Measurements from ENCODE around the gene SLC35E1. TPM values are rescaled to one million over a fixed set of nuclear protein-coding genes. Genes with fewer than 3 reads are reported as not detected.

The SLC35E1 gene
- polyA plus RNA-seq, 1 donor (not counting 4 experiments of a cell fraction or from before 2014, with no cell fraction given), result 30.3 TPM

DNA sequence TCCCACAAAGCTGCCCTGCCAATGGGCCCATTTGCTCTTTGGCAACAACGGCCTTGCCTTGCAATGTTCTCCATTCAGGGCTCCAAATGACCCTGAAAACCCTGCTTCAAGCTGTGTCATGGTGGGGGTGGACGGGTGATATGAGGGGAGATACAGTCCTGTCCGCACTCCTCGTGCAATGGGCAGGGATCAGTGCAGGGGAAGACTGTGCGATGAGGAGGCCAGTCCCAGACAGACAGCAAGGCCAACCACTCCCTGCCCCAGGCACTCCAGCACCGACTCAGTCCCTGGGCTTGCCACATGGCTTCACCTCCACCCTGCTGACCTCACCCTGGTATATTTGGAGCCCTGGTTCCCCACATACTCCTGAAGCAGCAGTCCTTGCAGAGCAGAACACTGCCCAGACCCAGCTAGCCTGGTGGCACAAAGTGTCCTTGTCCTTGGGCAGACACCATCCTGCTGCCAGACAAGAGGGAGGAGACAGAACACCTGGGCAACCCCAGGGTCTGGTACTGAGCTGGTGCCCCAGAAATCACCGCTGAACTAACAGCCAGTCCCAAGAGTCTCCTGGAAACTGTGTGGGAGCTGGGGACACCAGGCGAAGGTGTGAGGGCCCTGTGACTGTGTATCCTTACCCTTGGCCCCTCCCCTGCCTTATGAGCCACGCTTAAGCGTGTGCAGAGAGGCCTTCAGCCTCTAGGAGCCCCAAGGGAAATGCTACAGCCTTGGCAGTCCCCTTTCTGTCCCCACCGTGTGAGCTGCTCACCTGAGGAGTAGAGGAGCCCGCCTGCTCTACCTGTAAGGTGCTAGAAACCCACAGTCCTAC lies 9.1 kb upstream of the SLC35E1 start:
- TF ChIP-seq, protein P1, sequence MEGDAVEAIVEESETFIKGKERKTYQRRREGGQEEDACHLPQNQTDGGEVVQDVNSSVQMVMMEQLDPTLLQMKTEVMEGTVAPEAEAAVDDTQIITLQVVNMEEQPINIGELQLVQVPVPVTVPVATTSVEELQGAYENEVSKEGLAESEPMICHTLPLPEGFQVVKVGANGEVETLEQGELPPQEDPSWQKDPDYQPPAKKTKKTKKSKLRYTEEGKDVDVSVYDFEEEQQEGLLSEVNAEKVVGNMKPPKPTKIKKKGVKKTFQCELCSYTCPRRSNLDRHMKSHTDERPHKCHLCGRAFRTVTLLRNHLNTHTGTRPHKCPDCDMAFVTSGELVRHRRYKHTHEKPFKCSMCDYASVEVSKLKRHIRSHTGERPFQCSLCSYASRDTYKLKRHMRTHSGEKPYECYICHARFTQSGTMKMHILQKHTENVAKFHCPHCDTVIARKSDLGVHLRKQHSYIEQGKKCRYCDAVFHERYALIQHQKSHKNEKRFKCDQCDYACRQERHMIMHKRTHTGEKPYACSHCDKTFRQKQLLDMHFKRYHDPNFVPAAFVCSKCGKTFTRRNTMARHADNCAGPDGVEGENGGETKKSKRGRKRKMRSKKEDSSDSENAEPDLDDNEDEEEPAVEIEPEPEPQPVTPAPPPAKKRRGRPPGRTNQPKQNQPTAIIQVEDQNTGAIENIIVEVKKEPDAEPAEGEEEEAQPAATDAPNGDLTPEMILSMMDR (optimal IDR thresholded peaks at IDR 0.05 in 1 of 3, IDR thresholded peaks at IDR 0.05 in 1 of 3, conservative IDR thresholded peaks at IDR 0.05 in 1 of 3; ENCODE audit: extremely low read depth in 1 of 3, insufficient read depth in 2 of 3, low read length in 3 of 3), result no peak
- no peak for TF ChIP-seq EZH2 (IDR thresholded peaks at IDR 0.05; ENCODE audit: low read length)
- Histone ChIP-seq H3K4me3 (ENCODE audit: control insufficient read depth in 2 of 3, extremely low read depth in 1 of 3, insufficient read depth in 2 of 3, low read depth in 1 of 3, low read length in 3 of 3) (no peak overlapping the region), H3K4me1 (ENCODE audit: control insufficient read depth, extremely low read depth, insufficient read depth, low read length) (peaks cover 38% of the 10 kb centered on the region), H4K20me1 (ENCODE audit: control insufficient read depth, extremely low read depth, insufficient read depth, low read length) (peaks cover 5% of the 10 kb centered on the region), H2AFZ (ENCODE audit: control insufficient read depth, low read length) (no peak overlapping the region), H3K9me3 (ENCODE audit: control insufficient read depth, low read depth, low read length) (no peaks in the 10 kb centered on the region), H3K36me3 (ENCODE audit: control insufficient read depth in 2 of 2, extremely low read depth in 1 of 2, insufficient read depth in 2 of 2, low read length in 2 of 2) (peaks cover 13% of the 10 kb centered on the region in 2 experiments), H3K9me1 (ENCODE audit: control insufficient read depth, extremely low read depth, insufficient read depth, low read length) (peaks cover 12% of the 10 kb centered on the region), H3K79me2 (ENCODE audit: control insufficient read depth, insufficient read depth, low read length) (peaks cover 95% of the 10 kb centered on the region), H3K27me3 (ENCODE audit: control insufficient read depth, extremely low read depth, insufficient read depth, low read length) (no peaks in the 10 kb centered on the region), H3K4me2 (ENCODE audit: control insufficient read depth, extremely low read depth, insufficient read depth, low read depth, low read length) (no peak overlapping the region), H3K9ac (ENCODE audit: control insufficient read depth, extremely low read depth, insufficient read depth, low read length) (no peak overlapping the region), H3K27ac (ENCODE audit: control insufficient read depth, insufficient read depth, low read length) (no peak overlapping the region)
- no peak for DNase-seq (ENCODE audit: low read depth, low spot score)
- dilution Hi-C loops (cut with MboI; ENCODE audit: extremely low pct_ligation_motif_present, low sequenced_read_pairs), result no loop called here
- FAIRE-seq, result no peak

DNA sequence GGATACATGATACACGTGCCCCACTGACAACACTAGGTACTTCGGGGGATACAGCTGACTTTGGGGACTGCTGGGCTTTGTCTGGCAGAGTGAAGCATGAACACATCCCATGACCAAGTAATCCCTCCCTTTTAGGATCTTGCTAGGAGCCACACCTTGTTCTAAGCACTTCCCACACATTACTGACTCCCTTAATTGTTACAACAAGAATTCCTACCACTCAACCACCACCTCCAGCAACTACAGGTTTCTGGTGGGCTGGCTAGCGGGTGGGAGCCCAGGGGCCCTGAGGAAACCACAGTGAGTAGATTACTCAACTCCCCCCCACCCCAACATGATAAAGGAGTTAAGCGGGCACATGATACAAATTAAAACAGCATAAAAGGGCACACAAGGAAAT lies 7.2 kb upstream of the SLC35E1 start:
- Histone ChIP-seq H3K36me3 (ENCODE audit: control insufficient read depth in 2 of 2, extremely low read depth in 1 of 2, insufficient read depth in 2 of 2, low read length in 2 of 2) (peaks cover 10 to 20% of the 10 kb centered on the region in 2 experiments), H3K9ac (ENCODE audit: control insufficient read depth, extremely low read depth, insufficient read depth, low read length) (no peak overlapping the region), H4K20me1 (ENCODE audit: control insufficient read depth, extremely low read depth, insufficient read depth, low read length) (peaks cover 10% of the 10 kb centered on the region), H3K4me2 (ENCODE audit: control insufficient read depth, extremely low read depth, insufficient read depth, low read depth, low read length) (no peak overlapping the region), H2AFZ (ENCODE audit: control insufficient read depth, low read length) (no peak overlapping the region), H3K4me3 (ENCODE audit: control insufficient read depth in 2 of 3, extremely low read depth in 1 of 3, insufficient read depth in 2 of 3, low read depth in 1 of 3, low read length in 3 of 3) (no peak overlapping the region), H3K9me1 (ENCODE audit: control insufficient read depth, extremely low read depth, insufficient read depth, low read length) (peaks cover 3% of the 10 kb centered on the region), H3K9me3 (ENCODE audit: control insufficient read depth, low read depth, low read length) (no peaks in the 10 kb centered on the region), H3K4me1 (ENCODE audit: control insufficient read depth, extremely low read depth, insufficient read depth, low read length) (peaks cover 19% of the 10 kb centered on the region), H3K79me2 (ENCODE audit: control insufficient read depth, insufficient read depth, low read length) (peaks cover 94% of the 10 kb centered on the region), H3K27me3 (ENCODE audit: control insufficient read depth, extremely low read depth, insufficient read depth, low read length) (no peaks in the 10 kb centered on the region), H3K27ac (ENCODE audit: control insufficient read depth, insufficient read depth, low read length) (no peak overlapping the region)
- dilution Hi-C loops (cut with MboI; ENCODE audit: extremely low pct_ligation_motif_present, low sequenced_read_pairs), result no loop called here
- TF ChIP-seq, protein P1 (optimal IDR thresholded peaks at IDR 0.05 in 1 of 3, IDR thresholded peaks at IDR 0.05 in 1 of 3, conservative IDR thresholded peaks at IDR 0.05 in 1 of 3; ENCODE audit: extremely low read depth in 1 of 3, insufficient read depth in 2 of 3, low read length in 3 of 3), result no peak
- TF ChIP-seq EZH2 (IDR thresholded peaks at IDR 0.05; ENCODE audit: low read length), result no peak
- DNase-seq (ENCODE audit: low read depth, low spot score), result no peak
- FAIRE-seq, result no peak

Measured in keratinocyte (primary cell).